ENCODE data around the gene HRCT1. TPM values are rescaled to one million over a fixed set of nuclear protein-coding genes. Genes with fewer than 3 reads are reported as not detected.
"Not testable (repeated sequence)": the region's sequence is repeated elsewhere in the genome, so short reads cannot be mapped to it uniquely, and the experiment has no call there.

The HRCT1 gene
- total RNA-seq, 4 donors from 2014 or later, result 0.81 to 11.8 (median 3.3) TPM

DNA sequence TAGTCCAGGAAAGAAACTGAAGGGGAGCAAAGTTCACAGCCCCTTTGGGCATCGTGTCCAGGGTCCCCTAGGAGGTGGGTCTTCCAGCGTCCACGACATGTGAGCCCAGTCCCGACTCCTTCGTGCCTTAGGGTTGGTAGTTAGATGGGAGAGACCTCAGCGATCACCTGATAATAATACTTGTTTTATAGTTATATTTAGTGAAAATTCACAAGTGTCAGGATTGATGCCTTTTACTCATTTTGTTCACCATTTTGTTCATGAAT lies 23.4 kb downstream of the HRCT1 start:
- TF ChIP-seq, protein P1, sequence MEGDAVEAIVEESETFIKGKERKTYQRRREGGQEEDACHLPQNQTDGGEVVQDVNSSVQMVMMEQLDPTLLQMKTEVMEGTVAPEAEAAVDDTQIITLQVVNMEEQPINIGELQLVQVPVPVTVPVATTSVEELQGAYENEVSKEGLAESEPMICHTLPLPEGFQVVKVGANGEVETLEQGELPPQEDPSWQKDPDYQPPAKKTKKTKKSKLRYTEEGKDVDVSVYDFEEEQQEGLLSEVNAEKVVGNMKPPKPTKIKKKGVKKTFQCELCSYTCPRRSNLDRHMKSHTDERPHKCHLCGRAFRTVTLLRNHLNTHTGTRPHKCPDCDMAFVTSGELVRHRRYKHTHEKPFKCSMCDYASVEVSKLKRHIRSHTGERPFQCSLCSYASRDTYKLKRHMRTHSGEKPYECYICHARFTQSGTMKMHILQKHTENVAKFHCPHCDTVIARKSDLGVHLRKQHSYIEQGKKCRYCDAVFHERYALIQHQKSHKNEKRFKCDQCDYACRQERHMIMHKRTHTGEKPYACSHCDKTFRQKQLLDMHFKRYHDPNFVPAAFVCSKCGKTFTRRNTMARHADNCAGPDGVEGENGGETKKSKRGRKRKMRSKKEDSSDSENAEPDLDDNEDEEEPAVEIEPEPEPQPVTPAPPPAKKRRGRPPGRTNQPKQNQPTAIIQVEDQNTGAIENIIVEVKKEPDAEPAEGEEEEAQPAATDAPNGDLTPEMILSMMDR (IDR thresholded peaks at IDR 0.05), result no peak
- no peak for TF ChIP-seq POLR2A (IDR thresholded peaks at IDR 0.05)
- Histone ChIP-seq H3K9me3 (no peaks in the 10 kb centered on the region), H3K27ac (peak overlapping the region in 1 of 3 donors; percentile 43), H3K27me3 (no peaks in the 10 kb centered on the region), H3K4me3 (replicated peaks in 1 of 3) (no peak overlapping the region), H3K4me1 (peaks cover 7 to 19% of the 10 kb centered on the region in 2 donors), H3K36me3 (no peaks in the 10 kb centered on the region)
- intact Hi-C loops (cut with DNase I), result no loop called here
- DNase-seq, result no peak
- WGBS, 2 donors, result 73 to 78% methylated on average over 6 of the region's 6 CpGs

DNA sequence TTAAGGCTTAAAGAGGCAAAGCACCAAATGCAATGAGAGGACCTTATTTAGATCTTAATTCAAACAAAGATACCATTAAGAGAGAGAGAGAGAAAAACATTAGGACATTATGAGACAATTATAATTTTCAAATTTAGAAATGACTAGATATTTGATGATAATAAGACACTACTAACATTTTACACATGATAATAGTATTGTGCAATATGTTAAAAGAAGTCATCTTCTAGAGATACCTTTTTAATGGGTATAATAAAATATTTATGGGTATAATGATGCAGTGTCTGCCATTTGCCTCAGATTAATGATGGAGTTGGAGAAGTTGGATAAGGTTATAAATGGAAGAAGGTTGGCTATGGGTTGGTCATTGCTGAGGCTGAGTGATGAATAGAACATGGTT lies 24.5 kb downstream of the HRCT1 start:
- Histone ChIP-seq H3K4me1 (peaks cover 8 to 15% of the 10 kb centered on the region in 2 donors), H3K4me3 (replicated peaks in 1 of 3) (no peak overlapping the region), H3K36me3 (no peaks in the 10 kb centered on the region), H3K27me3 (no peaks in the 10 kb centered on the region), H3K9me3 (no peaks in the 10 kb centered on the region), H3K27ac (no peak overlapping the region)
- DNase-seq, result no peak
- intact Hi-C loops (cut with DNase I), result no loop called here
- TF ChIP-seq, protein P1 (IDR thresholded peaks at IDR 0.05), result no peak
- TF ChIP-seq POLR2A (IDR thresholded peaks at IDR 0.05), result no peak

DNA sequence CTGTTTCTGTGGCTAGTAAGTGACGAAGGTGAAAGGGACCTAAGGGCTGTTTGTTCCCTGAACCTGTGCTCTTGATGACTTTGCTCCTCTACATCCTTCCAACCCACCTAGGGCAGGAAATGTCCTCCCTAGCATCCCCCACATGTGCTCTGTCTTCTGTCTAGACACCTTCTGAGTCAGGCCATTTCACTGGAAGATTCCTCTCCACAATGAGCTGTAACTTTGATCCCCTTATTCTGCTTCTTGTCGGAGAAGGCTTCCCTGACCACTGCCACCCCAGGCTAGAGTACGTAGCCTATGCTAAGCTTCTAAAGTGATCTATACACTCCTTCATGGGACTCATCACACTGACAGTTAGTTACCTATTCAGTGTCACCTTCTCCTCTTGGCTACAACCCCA lies 25.0 kb downstream of the HRCT1 start:
- Histone ChIP-seq H3K36me3 (no peaks in the 10 kb centered on the region), H3K27ac (no peak overlapping the region), H3K4me1 (peaks cover 12 to 20% of the 10 kb centered on the region in 2 donors), H3K4me3 (replicated peaks in 1 of 3) (no peak overlapping the region), H3K9me3 (no peaks in the 10 kb centered on the region), H3K27me3 (no peaks in the 10 kb centered on the region)
- TF ChIP-seq, protein P1 (IDR thresholded peaks at IDR 0.05), result no peak
- TF ChIP-seq POLR2A (IDR thresholded peaks at IDR 0.05), result no peak
- DNase-seq, result no peak
- 94 to 95% methylated on average over 3 of the region's 3 CpGs for WGBS, 2 donors
- intact Hi-C loops (cut with DNase I), result no loop called here

DNA sequence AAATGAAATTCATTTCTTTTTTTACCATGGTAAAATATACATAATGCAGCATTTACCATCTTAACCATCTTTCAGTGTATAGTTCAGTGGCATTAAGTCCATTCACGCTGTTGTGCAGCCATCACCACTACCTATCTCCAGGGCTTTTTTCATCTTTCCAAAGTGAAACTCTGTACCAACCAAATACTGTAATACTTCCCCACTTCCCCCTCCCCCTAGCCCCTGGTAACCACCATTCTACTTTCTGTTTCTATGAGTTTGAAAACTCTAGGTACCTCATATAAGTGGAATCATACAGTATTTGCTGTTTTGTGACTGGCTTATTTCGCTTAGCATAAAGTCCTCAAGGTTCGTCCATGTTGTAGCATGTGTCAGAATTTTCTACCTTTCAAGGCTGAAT lies 26.7 kb downstream of the HRCT1 start:
- Histone ChIP-seq H3K27me3 (no peaks in the 10 kb centered on the region), H3K4me3 (replicated peaks in 1 of 3) (no peak overlapping the region), H3K27ac (no peak overlapping the region), H3K4me1 (peaks cover 17 to 26% of the 10 kb centered on the region in 2 donors), H3K9me3 (no peaks in the 10 kb centered on the region), H3K36me3 (no peaks in the 10 kb centered on the region)
- intact Hi-C loops (cut with DNase I), result no loop called here
- TF ChIP-seq, protein P1 (IDR thresholded peaks at IDR 0.05), result no peak
- no peak for TF ChIP-seq POLR2A (IDR thresholded peaks at IDR 0.05)
- DNase-seq, result no peak
- WGBS, 2 donors, result 93 to 94% methylated on average over 3 of the region's 3 CpGs

DNA sequence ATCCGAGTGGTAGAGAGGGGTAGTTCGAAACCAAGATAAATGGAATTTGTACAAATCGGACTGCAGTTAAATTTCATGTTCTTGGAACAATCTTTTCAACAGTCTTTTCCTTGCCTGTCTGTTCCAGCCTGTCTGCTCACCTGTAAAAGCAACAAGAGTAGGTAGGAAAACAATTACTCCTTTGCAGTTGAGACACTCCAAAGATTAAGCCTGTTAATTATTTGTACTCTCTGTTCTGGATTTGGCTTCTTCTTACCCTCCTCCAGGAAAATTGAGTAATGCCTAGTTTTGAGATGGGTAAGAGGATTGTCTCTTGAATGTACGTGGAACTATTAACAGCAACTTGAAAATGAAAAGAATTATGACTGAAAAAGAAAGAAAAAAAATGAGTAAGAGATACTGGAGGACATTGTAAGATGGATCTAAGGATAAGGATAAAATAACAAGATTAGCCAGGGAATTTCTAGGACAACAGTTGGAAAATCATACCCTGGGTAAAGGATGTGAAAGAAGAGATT lies 27.6 kb downstream of the HRCT1 start:
- H3K36me3 ChIP-seq, result no peaks in the 10 kb centered on the region
- H3K27ac ChIP-seq, result peak overlapping the region; percentile 17 to 47 (median 27)
- no peak overlapping the region for H3K4me3 ChIP-seq (replicated peaks in 1 of 3)
- intact Hi-C loops (cut with DNase I), result no loop called here
- no peak for DNase-seq
- WGBS, 2 donors, result 52 to 55% methylated on average over 4 of the region's 4 CpGs
- peaks cover 21 to 32% of the 10 kb centered on the region in 2 donors for H3K4me1 ChIP-seq
- no peak for TF ChIP-seq POLR2A (IDR thresholded peaks at IDR 0.05)
- H3K9me3 ChIP-seq, result no peaks in the 10 kb centered on the region
- no peaks in the 10 kb centered on the region for H3K27me3 ChIP-seq

DNA sequence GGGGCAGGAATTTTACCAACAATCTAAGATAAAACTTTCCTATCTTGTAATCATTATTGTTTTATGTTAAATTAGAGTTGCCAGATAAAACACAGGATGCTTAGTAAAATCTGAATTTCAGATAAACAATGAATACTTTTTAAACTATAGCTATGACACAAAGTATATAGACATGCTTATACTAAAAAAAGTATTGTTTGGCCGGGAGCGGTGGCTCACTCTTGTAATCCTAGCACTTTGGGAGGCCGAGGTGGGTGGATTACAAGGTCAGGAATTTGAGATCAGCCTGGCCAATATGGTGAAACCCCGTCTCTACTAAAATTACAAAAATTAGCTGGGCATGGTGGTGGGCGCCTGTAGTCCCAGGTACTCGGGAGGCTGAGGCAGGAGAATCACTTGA lies 28.1 kb downstream of the HRCT1 start:
- peak overlapping the region in 2 of 3 donors; percentile 27 to 47 for H3K27ac ChIP-seq
- WGBS, 2 donors, result 91 to 94% methylated on average over 6 of the region's 6 CpGs
- peaks cover 26 to 36% of the 10 kb centered on the region in 2 donors for H3K4me1 ChIP-seq

More for the DNA sequence above, 28.1 kb downstream of the HRCT1 start:
- H3K36me3 ChIP-seq; H3K4me3 ChIP-seq (replicated peaks in 1 of 3); H3K27me3 ChIP-seq; intact Hi-C loops (cut with DNase I); DNase-seq; H3K9me3 ChIP-seq: not testable (repeated sequence)

Data from thyroid gland (tissue), 4 donors.